Measurements from ENCODE around the gene SDK2.

SDK2 gene

DNA sequence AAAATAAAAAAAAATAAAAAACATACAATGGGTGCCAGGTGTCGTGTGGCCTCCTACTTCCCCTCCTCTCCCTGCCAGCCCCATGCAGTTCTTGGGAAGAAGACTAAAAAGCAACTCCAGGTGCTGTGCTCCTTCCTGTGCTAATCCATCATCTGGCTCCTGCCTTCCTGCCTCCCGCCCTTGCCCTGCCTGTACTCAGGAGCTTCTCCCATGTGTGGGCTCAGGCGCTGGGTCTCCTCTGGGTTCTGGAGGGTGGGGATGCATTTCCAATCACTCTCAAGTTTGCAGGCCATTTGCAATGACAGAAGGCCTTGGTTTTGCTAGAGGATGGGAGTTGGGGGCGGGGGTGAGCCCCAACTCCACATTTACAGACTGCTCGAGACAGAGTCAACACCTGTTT, 122.9 kb downstream of the SDK2 start:
- TF ChIP-seq, protein P1, sequence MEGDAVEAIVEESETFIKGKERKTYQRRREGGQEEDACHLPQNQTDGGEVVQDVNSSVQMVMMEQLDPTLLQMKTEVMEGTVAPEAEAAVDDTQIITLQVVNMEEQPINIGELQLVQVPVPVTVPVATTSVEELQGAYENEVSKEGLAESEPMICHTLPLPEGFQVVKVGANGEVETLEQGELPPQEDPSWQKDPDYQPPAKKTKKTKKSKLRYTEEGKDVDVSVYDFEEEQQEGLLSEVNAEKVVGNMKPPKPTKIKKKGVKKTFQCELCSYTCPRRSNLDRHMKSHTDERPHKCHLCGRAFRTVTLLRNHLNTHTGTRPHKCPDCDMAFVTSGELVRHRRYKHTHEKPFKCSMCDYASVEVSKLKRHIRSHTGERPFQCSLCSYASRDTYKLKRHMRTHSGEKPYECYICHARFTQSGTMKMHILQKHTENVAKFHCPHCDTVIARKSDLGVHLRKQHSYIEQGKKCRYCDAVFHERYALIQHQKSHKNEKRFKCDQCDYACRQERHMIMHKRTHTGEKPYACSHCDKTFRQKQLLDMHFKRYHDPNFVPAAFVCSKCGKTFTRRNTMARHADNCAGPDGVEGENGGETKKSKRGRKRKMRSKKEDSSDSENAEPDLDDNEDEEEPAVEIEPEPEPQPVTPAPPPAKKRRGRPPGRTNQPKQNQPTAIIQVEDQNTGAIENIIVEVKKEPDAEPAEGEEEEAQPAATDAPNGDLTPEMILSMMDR (IDR thresholded peaks at IDR 0.05; ENCODE audit: low read depth, low read length): no peak
- DNase-seq (ENCODE audit: low read depth, low spot score): no peak

DNA sequence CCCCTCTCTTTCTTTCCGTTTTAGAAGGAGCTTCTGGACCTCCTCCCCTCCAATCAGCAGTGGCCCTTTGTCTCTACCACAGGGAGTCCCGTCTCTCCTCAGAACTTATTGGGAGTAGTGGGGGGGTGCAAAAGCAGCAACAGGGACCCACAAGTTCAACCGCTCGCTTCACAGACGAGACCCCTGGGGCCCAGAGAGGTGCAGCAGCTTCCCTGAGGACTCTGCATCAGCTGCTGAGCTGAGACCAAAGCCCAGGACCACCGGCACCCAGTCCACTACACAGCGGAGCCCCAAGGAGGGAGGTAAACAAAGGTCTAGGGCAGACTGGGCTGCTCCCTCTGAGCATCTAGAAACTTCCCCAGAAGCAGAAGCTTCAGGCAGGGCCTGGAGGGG, 123.9 kb downstream of the SDK2 start:
- TF ChIP-seq, protein P1 (IDR thresholded peaks at IDR 0.05; ENCODE audit: low read depth, low read length): no peak
- in situ Hi-C loops (cut with HindIII; ENCODE audit: low sequenced_read_pairs): no loop called here
- DNase-seq (ENCODE audit: low read depth, low spot score): no peak
- H3K4me3 ChIP-seq (ENCODE audit: low read depth, low read length): no peak overlapping the region

More for the DNA sequence above, 122.9 kb downstream of the SDK2 start:
- in situ Hi-C loops (cut with HindIII; ENCODE audit: low sequenced_read_pairs): no loop called here
- no peak overlapping the region for H3K4me3 ChIP-seq (ENCODE audit: low read depth, low read length)

DNA sequence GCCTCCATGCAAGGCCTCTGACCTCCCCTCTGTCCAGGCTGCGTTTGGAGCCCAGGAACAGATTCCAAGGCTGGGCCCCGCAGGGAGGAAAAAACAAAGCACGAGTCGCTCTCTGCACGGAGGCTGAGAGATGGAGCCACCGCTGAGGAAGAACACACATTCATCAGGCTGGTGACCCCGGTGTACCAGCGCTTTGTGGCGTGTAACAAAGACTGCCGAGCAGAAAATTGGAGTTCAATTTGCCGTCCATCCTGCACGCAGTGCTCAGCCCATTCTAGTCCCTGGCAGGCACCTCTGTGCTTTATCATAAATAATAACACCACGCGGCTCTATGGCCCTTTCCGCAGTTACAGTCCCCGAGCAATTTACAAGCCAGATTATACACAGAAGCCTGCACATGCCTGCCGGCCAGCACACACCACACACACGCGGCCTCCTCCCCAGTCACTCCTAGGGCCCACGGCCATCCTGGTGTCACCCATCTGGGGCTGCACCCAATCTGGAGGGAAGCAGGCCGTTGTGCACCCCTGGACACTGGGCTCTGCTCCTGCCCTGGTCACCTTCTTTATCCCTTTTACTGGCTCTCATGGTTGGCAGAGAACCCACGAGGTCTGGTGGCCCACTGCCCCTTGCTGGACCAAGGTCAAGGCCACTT, 124.4 kb downstream of the SDK2 start:
- DNase-seq (ENCODE audit: low read depth, low spot score): no peak
- TF ChIP-seq, protein P1 (IDR thresholded peaks at IDR 0.05; ENCODE audit: low read depth, low read length): no peak
- in situ Hi-C loops (cut with HindIII; ENCODE audit: low sequenced_read_pairs): no loop called here
- no peak overlapping the region for H3K4me3 ChIP-seq (ENCODE audit: low read depth, low read length)

DNA sequence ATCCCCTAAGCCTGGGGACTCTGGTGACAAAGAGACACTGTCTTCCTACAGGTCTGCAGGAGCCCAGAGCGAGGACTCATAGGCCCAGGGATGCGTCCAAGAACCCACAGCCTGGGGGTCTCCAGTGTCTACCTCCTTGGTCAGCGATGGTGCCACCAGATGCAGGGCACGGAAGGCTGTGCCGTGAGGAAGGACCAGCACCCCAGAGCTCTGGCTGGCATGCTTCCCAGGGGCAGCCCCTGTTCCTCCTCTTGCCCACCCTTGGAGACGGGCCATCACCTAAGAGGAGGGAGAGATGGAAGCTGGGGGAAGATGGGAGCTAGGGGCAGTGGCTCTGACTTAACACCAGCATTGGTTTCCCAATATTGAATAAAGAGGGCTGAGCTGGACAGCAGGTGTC, 125.2 kb downstream of the SDK2 start:
- H3K4me3 ChIP-seq (ENCODE audit: low read depth, low read length): no peak overlapping the region
- TF ChIP-seq, protein P1 (IDR thresholded peaks at IDR 0.05; ENCODE audit: low read depth, low read length): no peak
- in situ Hi-C loops (cut with HindIII; ENCODE audit: low sequenced_read_pairs): no loop called here
- DNase-seq (ENCODE audit: low read depth, low spot score): no peak

DNA sequence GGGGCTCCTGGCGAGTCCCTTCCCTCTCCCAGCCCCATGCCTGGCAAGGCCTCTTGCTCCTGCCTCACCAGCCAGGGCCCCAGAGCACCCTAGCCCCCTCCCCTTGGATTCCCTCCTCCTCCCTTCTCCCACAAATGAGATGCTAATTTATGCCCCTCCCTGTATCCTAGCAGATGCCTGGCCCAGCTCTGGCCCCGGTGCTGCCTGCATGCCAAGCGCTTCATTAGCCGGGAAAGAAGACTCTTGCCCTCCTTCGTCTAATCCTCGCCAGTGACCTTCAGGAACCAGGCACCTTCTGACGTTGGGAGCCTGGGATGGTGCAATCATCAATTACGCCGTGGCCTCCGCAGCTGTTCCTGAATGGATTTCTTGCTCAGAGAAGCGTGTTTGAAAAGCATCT, 127.8 kb downstream of the SDK2 start:
- in situ Hi-C loops (cut with HindIII; ENCODE audit: low sequenced_read_pairs): no loop called here
- DNase-seq (ENCODE audit: low read depth, low spot score): no peak
- H3K4me3 ChIP-seq (ENCODE audit: low read depth, low read length): no peak overlapping the region

DNA sequence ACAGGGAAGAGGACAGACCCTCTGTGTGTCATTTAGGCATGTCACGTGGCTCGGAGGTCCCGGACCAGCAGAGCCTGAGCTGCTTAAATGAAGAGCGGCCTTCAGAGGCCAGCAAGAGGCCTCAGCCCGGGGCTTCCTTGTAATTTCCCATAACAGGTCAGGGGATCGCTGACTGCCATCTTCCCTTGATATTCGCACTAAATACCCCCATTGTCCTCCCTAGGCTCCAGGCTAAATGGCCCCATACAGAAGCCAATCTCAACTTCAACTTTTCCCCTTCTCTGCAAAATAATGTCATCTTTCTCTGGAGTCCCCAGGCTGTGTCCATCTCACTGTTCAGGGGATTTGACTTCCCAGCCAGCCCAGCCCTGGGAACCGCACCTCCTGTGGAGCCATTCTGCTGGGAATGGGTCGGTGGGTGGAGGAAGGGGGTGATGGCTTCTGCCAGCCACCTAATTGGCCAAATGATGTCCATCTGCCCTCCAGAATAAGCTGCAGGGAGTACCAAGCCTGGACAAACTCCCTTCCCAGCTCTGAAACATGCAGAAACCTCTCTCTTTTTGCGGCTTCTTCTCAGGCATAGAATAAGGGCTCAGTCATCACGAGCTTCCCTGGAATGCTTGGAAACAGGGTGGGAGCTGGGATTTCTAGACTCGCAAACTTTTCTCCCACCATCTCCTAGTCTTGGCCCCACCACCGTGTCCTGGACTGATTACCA, 129.9 kb downstream of the SDK2 start:
- in situ Hi-C loops (cut with HindIII; ENCODE audit: low sequenced_read_pairs): no loop called here
- no peak for DNase-seq (ENCODE audit: low read depth, low spot score)
- no peak overlapping the region for H3K4me3 ChIP-seq (ENCODE audit: low read depth, low read length)
- TF ChIP-seq, protein P1 (IDR thresholded peaks at IDR 0.05; ENCODE audit: low read depth, low read length): no peak

More for the DNA sequence above, 127.8 kb downstream of the SDK2 start:
- TF ChIP-seq, protein P1 (IDR thresholded peaks at IDR 0.05; ENCODE audit: low read depth, low read length): no peak

Data from astrocyte of the spinal cord (primary cell).